ENCODE measurements around the gene ALDH3B2. TPM values are rescaled to one million over a fixed set of nuclear protein-coding genes. Genes with fewer than 3 reads are reported as not detected.
"Not testable (repeated sequence)": the region's sequence is repeated elsewhere in the genome, so short reads cannot be mapped to it uniquely, and the experiment has no call there.

Gene ALDH3B2
- polyA plus RNA-seq, 3 donors: 0.07 to 0.16 TPM; not detected in 1

- 90 to 91% (median 90%) methylated on average over 1 of the region's 1 CpG for WGBS, 3 donors
- H3K27ac ChIP-seq (ENCODE audit: low read depth, low read length): not testable (repeated sequence)
Observed at GRCh38 chr11:67623795-67624194, 50.6 kb downstream of the ALDH3B2 start.

- not testable (repeated sequence) for H3K27ac ChIP-seq (ENCODE audit: low read depth, low read length)
- 63 to 74% (median 66%) methylated on average over 7 of the region's 7 CpGs for WGBS, 3 donors
Observed at GRCh38 chr11:67622905-67623304, 51.5 kb downstream of the ALDH3B2 start.

DNA sequence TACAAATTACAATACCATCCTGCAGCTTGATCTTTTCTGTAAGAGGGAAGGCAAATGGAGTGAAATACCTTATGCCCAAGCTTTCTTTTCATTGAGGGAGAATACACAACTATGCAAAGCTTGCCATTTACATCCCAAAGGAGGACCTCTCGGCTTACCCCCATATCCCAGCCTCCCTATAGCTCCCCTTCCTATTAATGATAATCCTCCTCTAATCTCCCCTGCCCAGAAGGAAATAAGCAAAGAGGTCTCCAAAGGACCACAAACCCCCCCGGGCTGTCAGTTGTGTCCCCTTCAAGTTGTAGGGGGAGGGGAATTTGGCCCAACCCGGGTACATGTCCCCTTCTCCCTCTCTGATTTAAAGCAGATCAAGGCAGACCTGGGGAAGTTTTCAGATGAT is 52.5 kb downstream of the ALDH3B2 start:
- WGBS, 3 donors: 66 to 70% (median 66%) methylated on average over 3 of the region's 3 CpGs
- H3K27ac ChIP-seq (ENCODE audit: low read depth, low read length): not testable (repeated sequence)

DNA sequence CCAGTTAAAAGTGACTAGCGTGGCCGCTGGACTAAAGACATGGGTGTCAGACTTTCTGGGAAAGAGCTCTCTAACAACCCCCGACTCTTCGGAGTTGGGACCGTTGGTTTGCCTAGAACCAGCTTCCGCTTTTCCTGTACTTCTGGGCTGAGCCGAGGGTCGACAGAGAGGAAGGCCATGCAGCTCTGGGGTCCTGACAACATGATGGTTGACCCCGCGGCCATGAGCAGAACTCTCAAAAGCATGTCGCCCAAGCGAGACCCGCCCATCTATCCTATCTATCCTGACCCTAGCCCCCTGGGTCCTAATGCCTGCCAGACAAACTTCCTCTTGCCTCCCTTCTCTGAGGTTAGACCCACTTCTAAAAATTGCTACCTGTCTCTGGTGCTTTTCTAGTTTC is 53.8 kb downstream of the ALDH3B2 start:
- not testable (repeated sequence) for H3K27ac ChIP-seq (ENCODE audit: low read depth, low read length)
- 79 to 89% (median 88%) methylated on average over 13 of the region's 13 CpGs for WGBS, 3 donors

GRCh38 chr11:67619683-67620618 is 54.5 kb downstream of the ALDH3B2 start:
- H3K27ac ChIP-seq (ENCODE audit: low read depth, low read length): not testable (repeated sequence)
- 84 to 90% (median 88%) methylated on average over 33 of the region's 33 CpGs for WGBS, 3 donors

DNA sequence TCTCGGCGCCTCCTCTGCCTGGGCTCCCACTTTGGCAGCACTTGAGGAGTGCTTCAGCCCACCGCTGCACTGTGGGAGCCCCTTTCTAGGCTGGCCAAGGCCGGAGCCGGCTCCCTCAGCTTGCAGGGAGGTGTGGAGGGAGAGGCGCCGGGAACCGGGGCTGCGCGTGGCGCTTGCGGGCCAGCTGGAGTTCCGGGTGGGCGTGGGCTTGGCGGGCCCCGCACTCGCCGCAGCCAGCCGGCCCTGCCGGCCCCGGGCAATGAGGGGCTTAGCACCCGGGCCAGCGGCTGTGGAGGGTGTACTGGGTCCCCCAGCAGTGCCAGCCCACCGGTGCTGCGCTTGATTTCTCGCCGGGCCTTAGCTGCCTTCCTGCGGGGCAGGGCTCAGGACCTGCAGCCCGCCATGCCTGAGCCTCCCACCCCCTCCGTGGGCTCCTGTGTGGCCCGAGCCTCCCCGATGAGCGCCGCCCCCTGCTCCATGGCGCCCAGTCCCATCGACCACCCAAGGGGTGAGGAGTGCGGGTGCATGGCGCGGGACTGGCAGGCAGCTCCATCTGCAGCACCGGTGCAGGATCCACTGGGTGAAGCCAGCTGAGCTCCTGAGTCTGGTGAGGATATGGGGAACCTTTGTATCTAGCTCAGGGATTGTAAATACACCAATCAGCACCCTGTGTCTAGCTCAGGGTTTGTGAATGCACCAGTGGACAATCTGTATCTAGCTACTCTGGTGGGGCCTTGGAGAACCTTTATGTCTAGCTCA is 55.3 kb downstream of the ALDH3B2 start:
- not testable (repeated sequence) for H3K27ac ChIP-seq (ENCODE audit: low read depth, low read length)
- WGBS, 3 donors: 85 to 94% (median 85%) methylated on average over 25 to 40 of the region's 40 CpGs

DNA sequence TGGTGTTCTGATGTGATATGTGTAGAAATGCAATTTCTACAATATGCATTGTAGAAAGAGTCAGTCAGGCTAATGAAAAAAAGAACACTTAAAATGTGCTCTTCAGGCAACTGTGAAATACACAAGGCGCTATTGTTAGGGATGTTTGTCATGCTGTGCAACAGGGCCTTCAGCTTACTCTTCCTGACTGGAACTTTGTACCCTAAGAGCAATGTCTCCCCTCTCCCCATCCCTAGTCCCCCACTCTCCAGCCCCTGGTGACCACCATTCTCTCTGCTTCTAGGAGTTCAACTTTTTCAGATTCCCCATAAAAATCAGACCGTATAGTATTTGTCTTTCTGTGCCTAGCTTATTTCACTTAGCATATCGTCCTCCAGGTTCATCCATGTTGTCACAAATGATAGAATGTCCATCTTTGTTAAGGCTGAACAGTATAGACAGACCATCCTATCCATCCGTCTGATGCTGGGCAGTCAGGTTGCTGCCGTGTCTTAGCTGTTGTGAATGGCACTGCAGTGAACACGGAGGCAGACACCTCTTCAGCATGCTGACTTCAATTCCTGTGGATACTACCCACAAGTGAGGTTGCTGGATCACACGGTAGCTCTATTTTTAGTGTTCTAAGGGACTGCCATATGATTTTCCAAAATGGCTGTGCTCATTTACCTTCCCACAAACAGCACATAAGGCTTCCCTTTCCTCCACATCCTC is 57.0 kb downstream of the ALDH3B2 start:
- WGBS, 3 donors: 78 to 79% (median 78%) methylated on average over 7 of the region's 7 CpGs
- no peak overlapping the region for H3K27ac ChIP-seq (ENCODE audit: low read depth, low read length)

DNA sequence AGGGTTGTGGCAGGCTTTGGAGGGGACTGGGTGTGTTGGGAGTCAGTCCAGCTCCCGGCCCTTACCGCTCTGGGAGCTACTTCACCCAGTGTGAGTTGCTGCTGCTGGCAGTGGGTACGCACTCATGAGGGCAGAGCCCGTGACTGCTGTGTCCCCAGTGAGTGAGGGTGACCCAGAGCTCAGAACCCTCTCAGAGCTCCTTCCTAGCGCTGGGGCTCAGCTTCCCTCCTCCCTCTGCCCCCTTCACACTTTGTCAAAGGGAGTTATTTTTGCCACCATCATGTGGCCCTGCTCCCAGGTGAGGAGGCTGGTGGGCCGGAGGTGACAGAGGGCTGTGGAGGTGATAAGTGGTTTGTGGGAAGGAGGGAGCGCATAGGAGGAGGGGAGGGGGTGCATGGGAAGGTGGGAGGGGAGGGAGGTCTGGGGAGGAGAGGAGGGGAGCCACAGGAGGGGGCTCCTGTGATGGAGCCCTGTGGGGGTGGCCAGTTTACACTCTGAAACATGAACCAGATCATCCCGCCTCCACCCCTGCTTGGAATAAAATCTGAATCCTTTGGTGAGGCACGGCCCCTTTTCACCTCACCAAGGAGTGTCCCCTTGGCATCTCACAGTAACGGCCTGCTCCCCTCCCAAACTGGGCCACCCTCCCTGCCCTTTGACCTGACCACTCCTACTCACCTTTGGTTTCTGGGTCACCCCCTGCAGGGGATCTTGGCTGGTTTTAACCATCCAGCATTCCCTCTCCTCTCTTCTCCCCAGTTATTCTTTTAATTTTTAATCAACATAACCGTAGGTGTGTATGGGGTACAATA is 57.8 kb downstream of the ALDH3B2 start:
- WGBS, 3 donors: 38 to 48% (median 42%) methylated on average over 11 of the region's 11 CpGs
- no peak overlapping the region for H3K27ac ChIP-seq (ENCODE audit: low read depth, low read length)

DNA sequence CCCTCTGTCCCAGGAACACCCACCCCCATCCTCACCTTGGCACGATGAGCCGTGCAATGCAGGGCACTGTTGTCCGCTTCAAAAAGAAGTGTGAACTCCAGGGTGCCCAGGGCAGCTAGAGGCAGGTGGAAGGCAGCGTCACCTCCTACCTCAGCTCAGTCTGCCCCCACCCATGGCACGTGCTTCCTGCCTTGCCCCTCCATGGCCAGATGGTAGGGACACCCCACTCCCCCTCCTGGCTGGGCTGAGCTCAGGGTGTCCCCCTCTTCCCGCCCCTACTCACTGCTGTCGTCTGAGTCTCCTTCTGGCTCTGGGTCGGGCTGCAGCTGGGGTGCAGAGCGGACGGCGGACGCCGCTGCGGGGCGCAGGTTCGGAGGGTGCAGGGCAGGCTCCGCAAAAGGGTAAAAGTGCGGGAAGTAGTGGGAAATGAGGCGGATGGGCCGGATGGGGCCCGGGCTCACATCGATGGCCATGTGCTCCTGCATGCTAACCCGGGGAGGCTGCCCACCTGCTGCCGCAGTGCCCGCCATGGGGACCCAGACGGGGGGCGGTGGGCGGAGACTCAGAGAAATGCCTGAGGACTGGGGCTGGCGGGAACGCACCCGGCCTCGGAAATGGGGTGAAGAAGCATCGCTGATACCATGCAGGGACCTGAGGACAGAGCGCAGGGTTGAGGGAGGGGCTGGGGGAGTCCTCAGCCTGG is 58.5 kb downstream of the ALDH3B2 start:
- H3K27ac ChIP-seq (ENCODE audit: low read depth, low read length): no peak overlapping the region
- WGBS, 3 donors: 24 to 27% (median 27%) methylated on average over 24 to 34 of the region's 34 CpGs

DNA sequence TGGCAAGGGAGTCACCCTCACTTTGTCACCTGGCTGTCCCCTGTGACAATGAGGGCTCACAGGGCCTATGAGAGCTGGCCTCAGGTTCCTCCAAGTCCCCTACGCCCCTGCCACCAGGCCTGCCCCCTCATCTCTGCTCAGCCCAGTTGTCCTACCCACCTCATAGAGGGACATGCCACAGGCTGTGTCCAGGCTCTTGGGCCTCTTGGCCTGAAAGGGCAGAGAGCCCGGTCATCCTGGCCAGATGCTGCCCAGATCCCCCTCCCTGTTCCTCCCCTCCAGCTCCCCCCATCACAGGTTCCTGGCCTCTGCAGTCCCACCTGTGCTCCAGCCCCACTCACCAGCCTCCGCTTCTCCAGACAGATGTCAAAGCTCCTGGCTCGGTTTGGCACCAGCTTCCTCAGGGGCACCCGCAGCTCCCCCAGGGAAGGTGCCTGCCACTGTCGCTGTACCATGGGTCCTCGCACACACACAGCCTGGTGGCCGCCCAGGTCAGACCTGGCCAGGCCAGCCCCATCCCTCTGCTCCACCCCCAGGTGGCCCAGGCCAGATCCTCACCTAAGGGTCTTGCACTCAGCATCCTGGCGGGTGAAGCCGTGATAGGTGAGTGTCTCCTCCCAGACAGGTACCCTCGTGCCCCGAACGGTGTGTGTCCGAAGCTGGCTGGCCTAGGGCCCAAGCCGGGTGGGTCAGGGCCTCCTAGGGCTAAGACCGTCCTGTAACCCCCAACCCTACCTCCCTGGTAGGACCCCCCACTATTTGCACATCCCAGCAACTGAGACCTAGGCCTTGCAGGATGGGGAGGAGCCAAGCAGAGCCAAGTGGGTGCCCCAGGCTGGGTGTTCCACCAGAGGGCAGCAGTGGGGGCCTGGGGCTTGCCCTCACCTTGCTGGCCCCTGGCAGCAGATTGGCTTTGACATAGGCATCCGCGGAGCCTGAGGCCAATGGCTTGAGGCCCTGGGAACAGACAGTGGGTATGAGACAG is 59.4 kb downstream of the ALDH3B2 start:
- H3K27ac ChIP-seq (ENCODE audit: low read depth, low read length): no peak overlapping the region
- 77 to 85% (median 84%) methylated on average over 18 of the region's 18 CpGs for WGBS, 3 donors

- H3K27ac ChIP-seq (ENCODE audit: low read depth, low read length): no peak overlapping the region
- WGBS, 3 donors: 10 to 14% (median 12%) methylated on average over 22 to 23 of the region's 23 CpGs
Observed at GRCh38 chr11:67613960-67614715, 60.3 kb downstream of the ALDH3B2 start.

- H3K27ac ChIP-seq (ENCODE audit: low read depth, low read length): no peak overlapping the region
- WGBS, 3 donors: 81 to 84% (median 82%) methylated on average over 17 of the region's 17 CpGs
Observed at GRCh38 chr11:67613313-67613959, 61.0 kb downstream of the ALDH3B2 start.

DNA sequence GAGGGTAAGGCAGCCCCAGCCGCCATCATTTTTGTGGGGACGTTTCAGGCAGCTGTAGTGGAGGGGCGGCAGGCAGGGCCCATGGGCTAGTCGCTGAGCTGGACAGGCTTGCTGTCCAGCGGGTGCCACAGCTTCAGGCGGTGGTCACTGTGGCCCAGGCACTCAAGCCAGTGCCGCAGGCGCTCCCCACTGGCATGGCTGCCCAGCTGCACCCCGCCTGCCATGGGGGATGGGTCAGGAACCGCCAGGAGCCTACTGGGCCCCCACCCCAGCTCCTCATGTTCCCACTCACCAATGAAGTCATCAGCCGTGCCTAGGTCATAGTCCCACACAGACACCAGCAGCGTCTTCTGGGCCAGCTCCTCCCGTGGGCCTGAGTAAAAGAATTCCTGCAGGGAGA is 61.7 kb downstream of the ALDH3B2 start:
- no peak overlapping the region for H3K27ac ChIP-seq (ENCODE audit: low read depth, low read length)
- 86 to 96% (median 88%) methylated on average over 13 of the region's 13 CpGs for WGBS, 3 donors

All from adipose tissue (tissue), 3 donors.